Measurements from ENCODE around the gene GPR65.

GRCh38 chr14:88030079-88030478 lies 25.1 kb downstream of the GPR65 start:
- TF ChIP-seq CTCF (IDR thresholded peaks at IDR 0.05; ENCODE audit: borderline replicate concordance, extremely low read depth, low read length, poor library complexity, severe bottlenecking) (no peak), EZH2 (IDR thresholded peaks at IDR 0.05; ENCODE audit: borderline replicate concordance, low read depth, low read length, severe bottlenecking) (no peak)

Data from DND-41 (cell line).